SK-N-SH (cell line): ENCODE data around the gene SLC23A3. TPM values are rescaled to one million over a fixed set of nuclear protein-coding genes. Genes with fewer than 3 reads are reported as not detected.

Source experiments
- CTCF ChIA-PET: fragments of 300-600, 350-600 bp; formaldehyde crosslinking; extraction: SDS; loops from one replicate; lab custom pipeline; 2021; lab: Yijun Ruan, JAX
- POLR2A ChIA-PET: fragments of 350-600 bp; sonication (Branson Sonifier 250); formaldehyde crosslinking; extraction: SDS; loops from one replicate; lab custom pipeline; 2020; ENCODE audit warnings: antibody characterized with exemption, inconsistent platforms; lab: Yijun Ruan, JAX
- DNase-seq: peaks from one replicate; pipeline ENCODE4 v3.0.0; 2012
- H2AFZ ChIP-seq: fragments of 200-600 bp; sonication (generic); 2 replicates; pipeline ENCODE4 v1.8.1; 2016; ENCODE audit warnings: antibody characterized with exemption, mild to moderate bottlenecking, low read depth
- H3F3A ChIP-seq: fragments of 200-600 bp; sonication (generic); replicated peaks from 2 replicates; pipeline ENCODE3; 2016; ENCODE audit warnings: antibody characterized with exemption, mild to moderate bottlenecking; ENCODE audit not compliant: insufficient read depth
- H3K27ac ChIP-seq, 2 experiments: fragments of 200-500 bp in 1 of 2; fragments of 200-600 bp in 1 of 2; sonication (Bioruptor generic) in 1 of 2; sonication (generic), shearing (Covaris generic) in 1 of 2; 2 replicates each; pipeline versions ENCODE4 v1.5.1 to v1.6.1; 2014 to 2016; ENCODE audit warnings: low read depth in 2 of 2, inconsistent platforms in 1 of 2, low read length in 1 of 2, mild to moderate bottlenecking in 1 of 2, mixed read lengths in 1 of 2
- H3K27me3 ChIP-seq: fragments of 200-600 bp; sonication (generic), shearing (Covaris generic); 2 replicates; pipeline ENCODE4 v1.6.1; 2016; ENCODE audit warnings: mixed run types; ENCODE audit not compliant: insufficient read depth
- H3K36me3 ChIP-seq, 2 experiments: fragments of 200-500 bp in 1 of 2; fragments of 200-600 bp in 1 of 2; sonication (Bioruptor generic) in 1 of 2; sonication (generic) in 1 of 2; replicated peaks in 1 of 2; 2 replicates each; pipeline versions ENCODE3 to v1.5.1; 2014 to 2016; ENCODE audit warnings: low read length in 1 of 2, mild to moderate bottlenecking in 1 of 2; ENCODE audit not compliant: insufficient read depth in 2 of 2, control insufficient read depth in 1 of 2
- H3K4me1 ChIP-seq, 2 experiments: fragments of 200-500 bp in 1 of 2; fragments of 200-600 bp in 1 of 2; sonication (Bioruptor generic) in 1 of 2; sonication (generic), shearing (Covaris generic) in 1 of 2; 2 replicates each; pipeline versions ENCODE4 v1.5.1 to v1.6.1; 2014 to 2016; ENCODE audit warnings: low read depth in 1 of 2, low read length in 1 of 2, mixed run types in 1 of 2; ENCODE audit not compliant: insufficient read depth in 2 of 2, control insufficient read depth in 1 of 2
- H3K4me2 ChIP-seq: fragments of 200-600 bp; sonication (generic), shearing (Covaris generic); 2 replicates; pipeline ENCODE4 v1.6.1; 2017; ENCODE audit warnings: mixed run types
- H3K4me3 ChIP-seq, 2 experiments: fragments of 200-500 bp in 1 of 2; fragments of 200-600 bp in 1 of 2; sonication (Bioruptor generic) in 1 of 2; sonication (generic), shearing (Covaris generic) in 1 of 2; 2 replicates each; pipeline versions ENCODE4 v1.5.1 to v1.8.1; 2014 to 2016; ENCODE audit warnings: low read depth in 2 of 2, inconsistent platforms in 1 of 2, low read length in 1 of 2, mild to moderate bottlenecking in 1 of 2, mixed read lengths in 1 of 2, moderate library complexity in 1 of 2
- H3K79me2 ChIP-seq: fragments of 200-600 bp; sonication (generic); 2 replicates; pipeline ENCODE4 v1.8.1; 2017; ENCODE audit warnings: mild to moderate bottlenecking; ENCODE audit not compliant: insufficient read depth
- H3K9ac ChIP-seq: fragments of 200-600 bp; sonication (generic); 2 replicates; pipeline ENCODE4 v1.6.1; 2017; ENCODE audit warnings: mixed run types
- H3K9me2 ChIP-seq: fragments of 200-600 bp; sonication (generic); 2 replicates; pipeline ENCODE4 v1.6.1; 2017; ENCODE audit warnings: mixed run types
- H3K9me3 ChIP-seq: fragments of 200-600 bp; sonication (generic); 2 replicates; pipeline ENCODE4 v1.6.1; 2017; ENCODE audit warnings: mixed run types, mild to moderate bottlenecking, moderate library complexity
- H4K20me1 ChIP-seq: fragments of 200-600 bp; sonication (generic); 2 replicates; pipeline ENCODE4 v1.6.1; 2017; ENCODE audit warnings: mild to moderate bottlenecking, mixed run types; ENCODE audit not compliant: insufficient read depth
- CHD2 ChIP-seq: fragments of 150-350 bp; IDR thresholded peaks from 2 replicates; pipeline ENCODE4 v1.6.1; 2018; ENCODE audit warnings: low read length; ENCODE audit not compliant: partially characterized antibody
- CTCF ChIP-seq: fragments of 200-600 bp; sonication (generic); IDR thresholded peaks from 2 replicates; pipeline ENCODE4 v1.6.1; 2017; ENCODE audit warnings: antibody characterized with exemption, mild to moderate bottlenecking, moderate library complexity
- ELF1 ChIP-seq: IDR thresholded peaks from 2 replicates; pipeline ENCODE4 v1.4.0; 2012
- EZH2phosphoT487 ChIP-seq: fragments of 200-600 bp; sonication (generic); IDR thresholded peaks from 2 replicates; pipeline ENCODE4 v1.6.1; 2017; ENCODE audit warnings: low read depth, mixed run types, mild to moderate bottlenecking, antibody characterized with exemption, moderate library complexity, borderline replicate concordance
- FOSL2 ChIP-seq: IDR thresholded peaks from 2 replicates; pipeline ENCODE4 v1.4.0; 2012; ENCODE audit warnings: low read depth, mild to moderate bottlenecking, moderate library complexity, borderline replicate concordance
- FOXJ3 ChIP-seq: sonication (generic); formaldehyde crosslinking; IDR thresholded peaks from 2 replicates; pipeline ENCODE4 v1.5.1; 2020; ENCODE audit warnings: mild to moderate bottlenecking, missing genetic modification reagents
- GABPA ChIP-seq: IDR thresholded peaks from 2 replicates; pipeline ENCODE4 v1.4.0; 2012; ENCODE audit warnings: low read depth, mild to moderate bottlenecking
- PBX3 ChIP-seq: IDR thresholded peaks from 2 replicates; pipeline ENCODE4; 2012
- POLR2AphosphoS5 ChIP-seq: IDR thresholded peaks from 2 replicates; pipeline ENCODE4 v1.6.1; 2012; ENCODE audit warnings: low read depth, low read length
- RCOR1 ChIP-seq: fragments of 150-350 bp; IDR thresholded peaks from 2 replicates; pipeline ENCODE4 v1.6.1; 2017; ENCODE audit warnings: antibody characterized with exemption, low read length
- TAF1 ChIP-seq: IDR thresholded peaks from 2 replicates; pipeline ENCODE4 v1.6.1; 2012; ENCODE audit warnings: low read depth, mild to moderate bottlenecking, low read length, moderate library complexity, borderline replicate concordance
- TEAD4 ChIP-seq: IDR thresholded peaks from 2 replicates; pipeline ENCODE4 v1.4.0; 2012; ENCODE audit warnings: mild to moderate bottlenecking, borderline replicate concordance; ENCODE audit not compliant: insufficient read depth
- YY1 ChIP-seq: IDR thresholded peaks from 2 replicates; pipeline ENCODE4 v1.4.0; 2012; ENCODE audit warnings: low read depth, mild to moderate bottlenecking
- ZBTB33 ChIP-seq: IDR thresholded peaks from 2 replicates; pipeline ENCODE4 v1.4.0; 2012; ENCODE audit warnings: low read depth, borderline replicate concordance
- WGBS: methylation state at CpG from one replicate; pipeline ENCODE4 v1.1.6; 2017; ENCODE audit warnings: low lambda C conversion rate; 5-methylcytosine and 5-hydroxymethylcytosine counted together
- polyA plus RNA-seq, 3 experiments: library from polyadenylated mRNA; depleted of rRNA; stranded (reverse); fragments of >200 nt; gene quantifications; 2 replicates each; pipeline ENCODE4 v1.2.3, GENCODE V29; 2012

Gene SLC23A3
- polyA plus RNA-seq, 1 of the 3 experiments (the other 2 are of a cell fraction): 2.1 TPM

- no peak for DNase-seq
- H3K9me2 ChIP-seq: no peaks in the 10 kb centered on the region
- H3K79me2 ChIP-seq: no peaks in the 10 kb centered on the region
- peaks cover 13 to 20% of the 10 kb centered on the region in 2 experiments; a peak in 3 of 4 replicates for H3K4me1 ChIP-seq
- H3F3A ChIP-seq: peaks cover 12% of the 10 kb centered on the region
- no peaks in the 10 kb centered on the region for H3K27me3 ChIP-seq
- no peak overlapping the region for H3K4me3 ChIP-seq
- no peak overlapping the region for H3K4me2 ChIP-seq
- ChIA-PET POLR2A (no interaction called here), CTCF (interaction anchor here (1.2 to 1.8 kb wide), 4 partner anchors 34 to 85 kb away, joined by 3 to 4 read pairs (median 4); partner anchors contain the start of gene CNPPD1)
- H3K27ac ChIP-seq: no peak overlapping the region
- H3K36me3 ChIP-seq: peaks cover 18 to 49% of the 10 kb centered on the region in 2 experiments
- H3K9ac ChIP-seq: no peak overlapping the region
- H2AFZ ChIP-seq: no peak overlapping the region
- WGBS: 96% methylated on average over 24 of the region's 24 CpGs
- H3K9me3 ChIP-seq: no peaks in the 10 kb centered on the region
- no peaks in the 10 kb centered on the region for H4K20me1 ChIP-seq
- TF ChIP-seq POLR2AphosphoS5: no peak
- TF ChIP-seq ZBTB33: no peak
- TF ChIP-seq RCOR1: no peak
Observed at GRCh38 chr2:219210196-219210885, 40.5 kb upstream of the SLC23A3 start.

GRCh38 chr2:219209236-219210195 is 39.7 kb upstream of the SLC23A3 start:
- DNase-seq: no peak
- Histone ChIP-seq H2AFZ (no peak overlapping the region), H3K27ac (no peak overlapping the region), H3K9me2 (no peaks in the 10 kb centered on the region), H3K4me1 (peaks cover 13 to 20% of the 10 kb centered on the region in 2 experiments; a peak in 3 of 4 replicates), H3F3A (peaks cover 15% of the 10 kb centered on the region), H4K20me1 (no peaks in the 10 kb centered on the region), H3K79me2 (no peaks in the 10 kb centered on the region), H3K36me3 (peaks cover 13 to 43% of the 10 kb centered on the region in 2 experiments), H3K4me2 (no peak overlapping the region), H3K9me3 (no peaks in the 10 kb centered on the region), H3K27me3 (no peaks in the 10 kb centered on the region), H3K4me3 (no peak overlapping the region), H3K9ac (no peak overlapping the region)
- ChIA-PET POLR2A (interaction anchor here (4.6 kb wide), 1 partner anchor 8 kb away, joined by 52 read pairs; the partner anchor contains the start of gene ABCB6), CTCF (interaction anchor here (1.2 to 4.0 kb wide), 4 partner anchors 8 to 86 kb away, joined by 3 to 26 read pairs (median 4); partner anchors contain the start of gene ABCB6)
- WGBS: 86% methylated on average over 14 of the region's 18 CpGs
- TF ChIP-seq ELF1: no peak
- TF ChIP-seq GABPA: no peak
- TF ChIP-seq CHD2: no peak
- no peak for TF ChIP-seq FOSL2
- no peak for TF ChIP-seq EZH2phosphoT487
- TF ChIP-seq TEAD4: no peak
- TF ChIP-seq YY1: no peak
- no peak for TF ChIP-seq FOXJ3 (CRISPR knock-in tag)
- TF ChIP-seq TAF1: no peak
- no peak for TF ChIP-seq PBX3
- TF ChIP-seq ZBTB33: no peak
- TF ChIP-seq CTCF: no peak
